Spleen (tissue), 7 donors: ENCODE results near the gene TBX4.

ENCODE experiments used
- CTCF ChIP-seq, 11 experiments: fragments of 200-600 bp in 7 of 11; fragments of 450-650 bp in 4 of 11; sonication (generic) in 4 of 11; IDR thresholded peaks in 8 of 11; conservative IDR thresholded peaks in 3 of 11; 1 replicate in 7 of 11; 2 replicates in 4 of 11; pipeline versions ENCODE4 v1.4.0 to v1.8.0; 2016 to 2021; ENCODE audit warnings: antibody characterized with exemption in 11 of 11, inconsistent platforms in 4 of 11, mild to moderate bottlenecking in 1 of 11
- POLR2A ChIP-seq, 3 donors: fragments of 450-650 bp; IDR thresholded peaks; one replicate each; pipeline ENCODE4 v1.5.1; 2017; ENCODE audit warnings: antibody characterized with exemption in 3 of 3, mild to moderate bottlenecking in 1 of 3
- donor health status: DM: no; HTN: no; CAD: no; lungs with moderate emphysema.
- donor health status: DM: no; HTN: no; CAD: no.
- donor health status: DM: no; HTN: no; CAD: no.

DNA sequence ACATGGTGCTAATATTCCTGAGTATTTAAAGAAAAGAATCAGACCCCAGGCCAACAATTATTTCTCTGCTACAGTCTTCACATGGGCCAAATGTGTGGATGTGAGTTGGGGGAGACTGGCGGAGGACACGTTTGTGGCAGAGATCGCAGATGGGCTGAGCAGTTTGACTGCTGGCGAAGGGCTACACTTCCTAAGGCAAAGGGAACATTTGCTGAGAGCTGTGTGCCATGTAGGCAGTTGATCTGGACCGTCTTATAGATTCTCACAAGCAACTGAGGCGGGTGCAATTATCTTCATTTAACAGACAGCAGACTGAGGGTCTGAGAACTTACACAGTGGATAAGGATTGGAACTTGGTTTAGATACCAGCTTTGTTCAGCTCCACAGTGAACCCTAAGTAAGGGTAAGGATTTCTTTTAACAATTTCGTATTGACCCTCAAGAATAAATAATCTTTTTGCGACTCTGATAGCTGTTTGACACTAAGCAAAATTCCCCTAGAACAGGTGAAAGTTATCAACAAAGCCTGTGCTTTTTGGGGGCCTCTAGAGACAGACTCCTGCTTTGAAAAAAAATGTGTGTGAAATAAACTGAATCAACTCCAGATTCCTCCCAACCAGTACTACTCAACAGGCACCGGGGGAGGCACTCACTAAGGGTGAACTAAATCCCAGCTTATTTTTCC lies 55.3 kb downstream of the TBX4 start:
- no peak for TF ChIP-seq CTCF (IDR thresholded peaks at IDR 0.05 in 8 of 11, conservative IDR thresholded peaks at IDR 0.05 in 3 of 11)
- TF ChIP-seq POLR2A (IDR thresholded peaks at IDR 0.05): no peak
